ENCODE results near the gene ROCK2.

GRCh38 chr2:11179196-11179595 lies 165.2 kb downstream of the ROCK2 start:
- TF ChIP-seq POLR2A (IDR thresholded peaks at IDR 0.05) (no peak), POLR2AphosphoS5 (IDR thresholded peaks at IDR 0.05) (no peak), CTCF (IDR thresholded peaks at IDR 0.05) (no peak), EP300 (IDR thresholded peaks at IDR 0.05) (no peak)

Data from sigmoid colon (tissue), 4 donors.